Myocyte (in vitro differentiated cells): ENCODE results near the gene CRYBB2. TPM values are rescaled to one million over a fixed set of nuclear protein-coding genes. Genes with fewer than 3 reads are reported as not detected.
A peak's percentile ranks its signal among the peaks of the same experiment; 100 is the strongest.
"Not testable (repeated sequence)": the region's sequence is repeated elsewhere in the genome, so short reads cannot be mapped to it uniquely, and the experiment has no call there.

Experiments
- DNase-seq: peaks from one replicate; pipeline ENCODE4 v3.0.0-alpha.2; 2012; ENCODE audit warnings: low read depth
- total RNA-seq: library from RNA; depleted of rRNA; stranded (reverse); fragments of >200 nt; gene quantifications from 2 replicates; pipeline ENCODE4 v1.2.3, GENCODE V29; 2014

The CRYBB2 gene
- total RNA-seq, 1 donor from 2014 or later, result not detected

DNA sequence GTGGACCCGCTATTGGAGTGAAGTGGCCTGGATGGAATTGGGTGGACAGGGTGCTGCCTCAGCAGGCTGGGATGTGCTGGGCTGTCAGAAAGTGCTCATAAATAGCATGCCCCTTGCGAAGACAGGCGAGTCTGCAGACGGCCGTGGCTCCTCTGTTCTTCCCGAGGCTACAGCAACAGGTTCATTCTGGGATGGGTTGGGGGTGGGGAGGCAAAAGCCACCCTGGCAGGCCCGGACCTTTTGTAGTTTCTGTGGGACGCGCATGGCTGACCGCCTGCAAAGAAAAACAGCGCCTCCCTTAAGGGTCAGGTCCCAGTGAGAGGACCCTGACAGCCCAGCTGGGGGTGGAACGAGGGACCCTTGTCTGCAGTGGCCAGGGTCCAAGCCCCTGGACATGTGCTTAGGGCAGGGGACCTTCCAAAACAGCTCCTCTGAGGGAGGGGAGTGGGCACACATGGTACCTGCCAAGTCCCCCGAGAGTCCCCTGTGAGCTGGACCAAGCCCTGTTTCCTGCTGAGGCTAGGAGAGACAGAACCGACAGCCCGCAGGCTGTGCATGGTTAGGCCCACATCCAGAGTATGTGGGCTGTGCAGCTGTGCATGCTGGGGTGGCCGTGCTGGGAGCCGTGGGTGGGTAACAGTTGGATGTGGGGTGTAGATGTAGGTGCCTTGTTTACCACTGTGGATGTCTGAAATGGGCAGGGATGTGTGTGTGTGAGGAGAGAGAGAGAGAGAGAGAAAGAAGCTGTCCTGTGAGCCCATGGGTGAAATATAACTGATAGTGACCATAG lies 19.5 kb upstream of the CRYBB2 start, which contains the start of gene CRYBB3:
Gene CRYBB3, plus strand, starts transcription at position 128 of the 790 bp plus-strand sequence. CDS start 1,539 bp downstream, outside the sequence.
- peak; percentile 41 for DNase-seq

DNA sequence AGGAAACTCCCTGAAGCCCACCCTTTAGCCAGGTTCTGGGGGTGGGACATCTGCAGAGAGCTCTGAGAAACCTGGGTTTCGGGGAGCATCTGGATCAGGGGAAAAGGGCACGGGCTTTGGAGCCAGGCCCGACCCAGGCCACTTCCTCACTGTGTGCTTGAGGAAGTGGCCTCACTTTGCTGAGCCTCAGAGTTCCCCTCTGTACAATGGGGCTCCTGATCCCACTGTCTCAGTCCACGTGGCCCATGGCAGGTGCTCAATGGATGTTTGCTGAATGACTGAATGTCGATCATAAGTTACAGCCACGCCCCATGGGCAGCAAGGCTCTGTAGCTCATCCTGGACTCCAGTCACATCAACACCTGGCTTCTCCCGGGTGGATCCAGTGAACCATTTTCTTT lies 18.5 kb upstream of the CRYBB2 start:
- no peak for DNase-seq

DNA sequence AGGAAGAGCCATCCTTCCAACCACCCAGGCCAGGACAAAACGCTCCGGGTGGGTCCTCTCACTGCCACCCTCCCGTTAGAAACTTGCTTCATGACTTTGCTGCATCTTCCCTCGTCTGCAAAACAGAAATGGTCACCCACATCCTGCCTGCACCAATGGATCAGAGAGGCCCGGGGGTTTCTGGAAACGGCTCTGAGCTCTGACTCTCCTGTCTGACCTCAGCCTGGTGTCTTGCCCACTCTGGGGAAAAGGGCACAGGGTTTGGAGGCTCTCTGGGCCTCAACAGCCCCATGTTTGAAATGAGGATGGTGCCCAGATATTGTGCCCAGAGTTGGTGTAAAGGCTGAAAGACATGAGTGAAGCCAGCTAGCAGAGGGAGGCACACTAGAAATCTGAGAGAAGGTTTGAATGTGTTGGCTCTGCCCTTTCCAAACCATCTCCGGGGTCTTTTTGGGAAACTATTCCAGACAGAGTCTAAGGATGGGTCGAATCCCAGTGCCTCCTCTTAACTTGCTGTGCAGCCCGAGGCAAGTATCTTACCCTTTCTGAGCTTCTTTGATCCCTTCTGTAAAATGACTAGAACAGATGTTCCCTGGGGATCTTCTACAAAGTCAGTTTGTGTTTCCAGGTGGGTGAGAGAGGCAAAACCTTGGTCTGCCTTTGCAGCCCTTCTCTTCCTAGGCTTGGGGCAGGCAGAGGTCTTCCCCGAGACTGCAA lies 17.7 kb upstream of the CRYBB2 start:
- DNase-seq, result no peak

DNA sequence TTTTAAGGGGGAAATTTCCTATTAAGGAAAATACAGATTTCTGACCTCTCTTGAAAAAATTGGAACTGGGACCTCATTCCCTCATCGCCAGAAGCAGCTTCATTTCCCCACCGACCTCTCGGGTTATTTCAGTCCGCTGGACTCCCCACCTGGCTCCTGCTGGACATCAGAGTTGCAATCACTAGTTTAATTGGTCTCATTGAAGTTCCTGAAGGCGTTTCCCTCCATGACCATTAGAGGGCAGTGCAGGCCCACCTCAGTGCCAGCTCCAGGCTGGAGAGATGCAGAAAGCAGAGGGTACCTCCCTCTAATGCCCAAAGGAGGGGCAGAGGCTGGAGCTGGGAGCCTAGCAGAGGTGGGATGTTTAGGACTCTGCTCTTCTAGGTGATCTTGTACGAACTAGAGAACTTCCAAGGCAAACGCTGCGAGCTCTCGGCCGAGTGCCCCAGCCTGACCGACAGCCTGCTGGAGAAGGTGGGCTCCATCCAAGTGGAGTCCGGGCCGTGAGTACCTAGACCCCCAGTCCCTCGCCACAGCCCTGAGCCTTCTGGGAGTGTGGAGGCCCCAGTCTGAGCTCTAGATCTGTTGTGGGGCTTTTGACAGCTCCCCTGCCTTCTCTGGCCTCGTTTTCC lies 17.0 kb upstream of the CRYBB2 start:
- DNase-seq, result peak; percentile 82

DNA sequence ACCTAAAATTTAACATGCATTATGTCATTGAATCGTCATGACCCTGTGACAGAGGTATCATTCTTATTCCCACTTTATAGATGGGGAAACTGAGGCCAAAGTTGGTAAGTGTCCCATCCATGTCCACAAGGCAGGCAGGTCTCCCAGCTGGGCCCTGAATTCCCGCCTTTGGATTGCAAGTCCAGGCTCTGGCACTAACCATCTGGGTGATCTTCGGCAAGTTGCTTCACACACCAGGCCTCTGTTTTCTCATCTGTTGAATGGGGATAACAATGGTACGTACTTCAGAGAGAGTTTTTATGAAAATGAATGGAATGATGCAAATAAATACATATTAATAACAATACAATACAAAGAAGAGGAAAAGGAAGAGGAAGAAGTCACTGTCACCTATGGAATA lies 16.4 kb upstream of the CRYBB2 start:
- DNase-seq, result no peak

DNA sequence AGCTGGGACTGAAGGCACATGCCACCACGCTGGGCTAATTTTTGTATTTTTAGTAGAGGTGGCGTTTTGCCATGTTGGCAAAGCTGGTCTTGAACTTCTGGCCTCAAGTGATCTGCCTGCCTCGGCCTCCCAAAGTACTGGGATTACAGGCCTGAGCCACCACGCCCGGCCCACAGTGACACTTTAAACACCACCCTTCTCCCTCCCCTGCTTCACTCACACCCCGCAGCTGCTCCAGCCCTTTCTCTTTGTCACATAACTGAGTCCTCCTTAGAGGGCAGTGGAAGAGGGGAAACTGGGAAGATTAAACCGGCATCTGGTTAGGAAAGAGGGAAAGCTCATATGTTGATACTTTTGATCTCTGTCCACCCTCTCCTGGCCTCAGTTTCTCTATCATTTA lies 14.9 kb upstream of the CRYBB2 start:
- peak; percentile 59 for DNase-seq

DNA sequence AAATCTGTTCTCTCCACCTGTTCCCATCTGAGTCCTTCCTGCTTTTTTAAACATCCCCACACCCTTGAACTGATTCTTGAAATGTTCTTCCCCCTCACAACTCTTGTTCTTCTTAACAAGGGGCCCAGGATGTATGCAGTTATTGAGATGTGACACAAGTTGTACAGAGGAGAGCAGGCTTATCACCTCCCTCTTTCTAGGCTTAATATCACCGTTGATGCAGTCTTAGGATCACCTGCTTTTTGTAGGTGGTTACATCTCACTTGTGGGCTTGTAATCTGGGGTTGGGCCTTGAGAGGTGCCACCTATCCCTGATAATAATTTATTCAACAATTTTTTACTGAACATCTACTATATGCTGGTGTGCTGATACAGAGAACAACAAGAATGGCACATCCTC lies 13.6 kb upstream of the CRYBB2 start:
- no peak for DNase-seq

DNA sequence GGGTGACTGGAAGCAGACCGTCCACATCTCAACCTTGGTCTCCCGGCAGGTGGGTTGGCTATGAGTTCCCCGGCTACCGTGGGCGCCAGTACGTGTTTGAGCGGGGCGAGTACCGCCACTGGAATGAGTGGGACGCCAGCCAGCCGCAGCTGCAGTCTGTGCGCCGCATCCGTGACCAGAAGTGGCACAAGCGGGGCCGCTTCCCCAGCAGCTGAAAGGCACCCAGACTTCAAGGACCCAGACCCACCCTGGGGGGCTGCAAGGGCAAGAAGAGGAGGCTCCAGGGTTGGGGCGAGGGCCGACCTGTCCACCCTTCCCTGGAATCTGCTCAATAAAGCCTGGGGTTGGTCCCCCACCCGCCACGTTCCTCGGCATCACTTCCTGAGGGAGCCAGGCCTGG lies 12.4 kb upstream of the CRYBB2 start:
- DNase-seq, result no peak

DNA sequence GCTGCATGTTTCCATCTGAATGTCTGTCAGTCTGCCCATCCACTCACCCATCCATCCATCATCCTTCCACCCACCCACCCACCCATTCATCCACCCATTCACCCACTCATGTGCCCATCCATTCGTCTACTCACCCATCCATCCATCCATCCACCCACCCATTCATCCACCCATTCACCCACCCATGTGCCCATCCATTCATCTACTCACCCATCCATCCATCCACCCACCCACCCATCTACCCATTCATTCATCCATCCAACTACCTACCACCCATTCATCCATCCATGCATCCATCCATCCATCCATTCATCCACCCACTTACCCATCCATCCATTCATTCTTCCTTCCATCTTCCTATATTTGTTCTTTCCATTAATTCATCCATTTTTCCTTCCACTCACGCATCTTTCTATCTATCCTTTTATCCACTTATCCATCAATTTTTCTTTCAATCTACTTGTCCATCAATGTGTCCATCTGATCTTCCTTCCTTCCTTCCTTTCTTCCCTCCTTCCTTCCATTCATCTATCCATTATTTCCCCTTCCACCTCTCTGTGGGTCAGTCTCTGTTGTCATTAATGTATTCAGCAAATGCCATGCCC lies 11.8 kb upstream of the CRYBB2 start:
- no peak for DNase-seq

DNA sequence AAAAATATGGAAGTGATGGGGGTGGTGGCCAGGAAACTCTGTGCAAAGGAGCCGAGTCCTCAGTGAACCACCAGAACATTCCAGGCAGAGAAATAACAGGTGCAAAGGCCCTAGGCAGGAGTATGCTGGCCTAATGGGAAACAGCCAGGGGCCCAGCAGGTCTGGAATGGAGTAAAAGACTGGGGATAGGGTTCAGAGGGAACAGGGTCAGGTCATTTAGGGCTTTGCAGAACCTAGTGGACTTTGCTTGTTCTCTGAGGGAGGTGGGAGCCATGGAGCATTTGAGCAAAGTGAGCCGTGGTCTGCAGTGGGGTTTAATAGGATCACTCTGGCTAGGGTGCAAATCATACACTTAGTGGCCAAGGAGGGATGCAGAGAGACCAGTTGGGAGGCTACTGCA lies 11.1 kb upstream of the CRYBB2 start:
- DNase-seq, result peak; percentile 41

DNA sequence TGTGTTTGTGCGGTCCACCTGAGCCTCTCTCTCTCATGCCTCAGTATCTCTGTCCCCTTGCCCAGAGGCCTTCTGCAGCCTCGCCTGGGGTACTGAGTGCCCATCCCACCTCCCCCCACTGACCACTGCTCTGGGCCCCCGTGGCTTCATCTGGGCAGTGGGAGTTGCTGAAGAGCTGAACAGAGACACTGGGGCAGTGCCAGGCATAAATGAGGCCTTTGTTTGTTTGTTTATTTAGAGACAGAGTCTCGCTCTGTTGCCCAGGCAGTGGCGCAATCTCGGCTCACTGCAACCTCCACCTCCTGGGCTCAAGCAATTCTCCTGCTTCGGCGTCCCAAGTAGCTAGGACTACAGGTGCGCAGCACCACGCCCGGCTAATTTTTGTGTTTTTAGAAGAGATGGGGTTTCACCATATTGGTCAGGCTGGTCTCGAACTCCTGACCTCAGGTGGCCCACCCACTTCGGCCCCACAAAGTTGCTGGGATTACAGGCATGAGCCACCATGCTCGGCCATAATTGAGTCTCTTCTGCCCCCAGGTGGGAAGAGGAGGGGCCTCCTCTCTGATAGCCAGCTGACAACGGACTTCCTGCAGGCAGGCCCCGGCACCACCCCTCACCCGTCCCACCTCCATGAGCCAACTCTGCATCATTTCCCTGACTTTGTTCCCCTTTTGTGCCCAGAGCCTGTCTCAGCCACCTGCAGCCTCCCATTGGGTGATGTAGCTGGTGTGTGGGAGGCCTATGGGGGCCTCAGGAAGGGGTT lies 10.5 kb upstream of the CRYBB2 start:
- no peak for DNase-seq

DNA sequence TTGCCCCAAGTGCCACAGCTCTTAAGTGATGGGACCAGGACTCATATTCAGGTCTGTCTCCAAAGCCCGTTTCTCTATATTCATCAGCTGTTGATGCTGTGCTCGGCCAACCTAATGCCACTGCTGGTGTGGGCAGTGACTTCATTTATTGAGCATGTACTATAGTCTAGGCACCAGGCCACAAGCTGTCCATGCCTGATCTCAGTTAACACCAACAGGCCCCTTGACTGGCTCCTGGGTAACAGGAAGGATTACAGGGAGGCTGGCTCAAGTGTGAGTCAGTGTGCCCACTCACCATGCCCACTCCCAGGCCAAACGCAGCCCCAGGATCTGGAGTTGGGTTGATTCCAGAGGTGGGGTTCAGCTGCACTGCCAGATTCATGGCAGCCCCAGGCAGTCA lies 8.6 kb upstream of the CRYBB2 start:
- peak; percentile 96 for DNase-seq

DNA sequence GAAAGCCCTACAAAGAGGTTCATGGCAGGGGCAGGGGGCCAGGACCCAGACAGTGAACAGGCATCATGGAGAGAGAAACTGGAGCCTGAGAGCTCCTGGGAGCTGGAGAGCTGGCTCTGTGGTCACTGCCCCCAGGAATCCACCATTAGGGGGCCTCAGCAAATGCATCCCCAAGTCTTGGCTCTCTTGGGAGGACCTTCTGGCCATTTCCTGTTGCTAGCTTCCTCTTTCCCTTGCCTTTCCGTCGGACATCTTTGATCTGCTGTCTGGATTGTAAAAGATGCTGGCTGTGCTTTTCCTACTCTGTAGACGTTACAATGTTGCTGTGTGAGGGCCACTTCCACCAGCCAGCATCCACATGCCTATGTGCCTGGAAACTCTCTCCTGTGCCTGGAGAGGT lies 7.1 kb upstream of the CRYBB2 start:
- no peak for DNase-seq

DNA sequence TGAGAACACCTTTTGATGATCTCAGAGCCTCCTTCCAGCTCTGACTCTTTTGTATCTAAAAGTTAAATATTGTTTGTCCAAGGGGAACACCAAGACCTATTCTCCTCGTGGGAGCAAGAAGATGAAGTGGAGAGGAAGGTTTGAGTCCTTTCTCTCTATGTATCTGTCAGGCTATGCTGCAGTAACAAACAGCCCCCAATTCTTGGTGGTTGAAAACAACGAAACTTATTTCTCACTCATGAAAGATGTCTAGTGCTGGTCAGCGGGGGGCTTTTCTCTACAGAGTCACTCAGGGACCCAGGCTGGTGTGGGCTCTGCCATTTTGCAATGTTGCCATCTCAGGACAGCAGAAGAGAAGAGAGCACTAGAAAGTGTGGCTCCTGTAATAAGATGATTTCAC lies 6.2 kb upstream of the CRYBB2 start:
- DNase-seq, result no peak

DNA sequence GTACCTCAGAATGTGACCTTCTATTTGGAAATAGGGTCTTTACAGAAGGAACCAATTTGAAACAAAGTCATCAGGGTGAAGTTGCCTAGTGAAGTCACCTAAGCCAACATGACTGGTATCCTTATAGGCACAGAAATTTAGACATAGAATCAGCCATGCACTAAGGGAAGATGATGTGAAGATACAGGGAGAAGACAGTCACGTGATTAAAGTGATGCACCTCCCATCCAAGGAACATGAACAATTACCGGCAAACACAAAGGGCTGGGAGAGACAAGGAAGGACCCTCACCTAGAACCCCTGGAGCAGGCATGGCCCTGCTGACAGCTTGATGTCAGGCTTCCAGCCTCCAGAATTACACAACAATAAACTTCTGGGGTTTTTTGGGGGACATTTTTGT lies 3.2 kb upstream of the CRYBB2 start:
- DNase-seq, result no peak

DNA sequence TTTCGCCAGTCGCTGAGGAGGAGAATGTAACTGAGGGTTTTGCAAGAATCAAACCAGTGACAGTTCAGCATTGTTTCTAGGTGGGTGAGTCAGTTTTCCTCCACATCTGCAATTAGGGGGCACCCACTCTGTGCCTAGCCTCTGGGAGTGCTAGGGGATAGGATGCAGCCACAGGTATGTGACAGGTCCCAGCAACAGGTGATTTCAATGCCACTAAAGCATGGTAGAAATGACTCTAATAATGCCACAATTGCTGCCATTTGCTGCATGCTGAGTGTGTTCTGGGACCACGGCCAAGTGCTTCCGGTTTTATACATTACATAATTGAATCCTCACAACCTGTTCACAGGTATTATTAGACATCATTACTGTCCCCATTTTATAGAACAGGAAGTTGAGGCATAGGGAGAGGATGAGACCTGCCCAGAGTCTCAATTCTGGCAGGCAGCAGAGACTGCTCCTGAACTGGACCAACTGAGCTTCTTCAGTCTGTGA lies 556 bp downstream of the CRYBB2 start:
- DNase-seq, result no peak

DNA sequence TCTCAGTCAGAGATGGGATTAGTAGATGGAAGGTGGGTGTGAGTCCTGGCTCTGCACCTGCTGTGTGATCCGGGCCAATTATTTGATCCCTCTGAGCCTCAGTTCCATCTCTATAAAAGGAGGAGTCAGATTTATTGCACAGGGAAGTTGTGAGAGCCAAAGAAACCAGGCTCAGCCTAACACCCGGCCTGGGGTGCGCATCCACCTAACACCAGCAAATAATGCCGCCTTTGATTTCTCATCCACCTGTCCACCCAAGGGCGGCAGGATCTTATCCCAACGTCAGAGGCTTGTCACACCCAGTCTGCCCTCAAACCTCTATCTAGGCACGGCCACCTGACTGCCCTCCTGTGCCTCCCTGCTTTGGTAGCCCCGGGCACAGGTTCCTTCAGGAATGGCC lies 2.4 kb downstream of the CRYBB2 start:
- DNase-seq, result no peak

DNA sequence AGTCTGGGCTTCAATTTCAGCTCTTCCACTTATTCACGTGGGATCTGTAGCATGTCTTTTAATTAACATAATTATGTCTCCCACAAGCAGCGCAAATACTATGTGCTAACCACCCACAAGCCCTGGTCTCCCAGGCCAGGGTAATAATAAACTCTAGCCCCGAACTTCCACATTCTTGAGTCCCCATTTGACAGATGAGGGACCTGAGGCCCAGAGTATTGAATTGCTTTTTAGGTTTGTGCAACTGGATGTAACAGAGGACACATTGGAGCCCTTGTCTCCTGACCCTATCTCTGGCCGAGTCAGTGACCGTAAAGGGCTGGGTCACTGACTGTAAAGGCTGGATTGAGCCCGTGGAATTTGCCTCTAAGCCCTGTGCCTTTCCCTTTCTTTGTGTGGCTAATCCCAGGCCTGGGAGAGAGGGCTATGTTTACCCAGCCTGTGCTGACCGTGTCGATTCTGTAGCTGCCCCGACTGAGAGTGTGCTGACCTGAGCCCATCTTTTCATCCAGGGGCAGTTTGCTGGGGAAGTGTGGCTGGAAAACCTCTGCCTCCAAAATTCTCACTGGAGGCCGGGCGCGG lies 3.9 kb downstream of the CRYBB2 start:
- no peak for DNase-seq

DNA sequence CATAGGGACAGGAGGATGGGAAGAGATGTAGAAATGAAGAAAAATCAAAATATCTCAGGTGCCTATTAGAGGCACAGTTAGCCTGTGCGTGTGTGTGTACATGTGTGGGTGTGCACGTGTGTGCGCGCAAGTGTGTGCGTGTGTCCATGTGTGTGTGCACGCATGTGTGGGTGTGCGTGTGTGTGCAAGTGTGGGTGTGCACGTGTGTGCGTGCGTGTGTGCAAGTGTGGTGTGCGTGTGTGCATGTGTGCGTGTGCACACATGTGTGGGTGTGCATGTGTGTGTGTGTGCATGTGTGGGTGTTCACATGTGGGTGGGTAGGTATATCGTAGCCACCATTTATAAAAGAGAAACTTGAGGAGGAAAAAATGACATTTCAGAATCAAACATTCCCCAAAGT lies 9.4 kb downstream of the CRYBB2 start:
- no peak for DNase-seq

DNA sequence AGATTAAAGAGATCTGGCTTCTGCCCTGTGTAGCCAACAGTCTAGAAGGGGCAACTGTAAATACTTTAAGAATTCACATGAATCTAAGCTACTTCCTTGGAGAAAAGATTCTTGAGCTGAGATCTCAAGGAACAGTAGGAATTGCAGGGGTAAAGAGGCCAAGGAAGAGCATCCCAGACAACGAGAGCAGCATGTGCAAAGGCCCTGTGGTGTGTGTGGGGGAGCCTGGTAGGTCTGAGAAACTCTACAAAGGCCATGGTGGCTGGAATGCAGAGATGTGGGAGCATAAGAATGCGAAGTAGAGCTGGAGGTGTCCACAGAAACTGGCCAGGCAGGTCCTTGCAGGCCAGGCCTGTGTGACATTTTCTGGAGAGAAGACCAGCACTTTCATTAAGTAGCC lies 11.3 kb downstream of the CRYBB2 start:
- not testable (repeated sequence) for DNase-seq

DNA sequence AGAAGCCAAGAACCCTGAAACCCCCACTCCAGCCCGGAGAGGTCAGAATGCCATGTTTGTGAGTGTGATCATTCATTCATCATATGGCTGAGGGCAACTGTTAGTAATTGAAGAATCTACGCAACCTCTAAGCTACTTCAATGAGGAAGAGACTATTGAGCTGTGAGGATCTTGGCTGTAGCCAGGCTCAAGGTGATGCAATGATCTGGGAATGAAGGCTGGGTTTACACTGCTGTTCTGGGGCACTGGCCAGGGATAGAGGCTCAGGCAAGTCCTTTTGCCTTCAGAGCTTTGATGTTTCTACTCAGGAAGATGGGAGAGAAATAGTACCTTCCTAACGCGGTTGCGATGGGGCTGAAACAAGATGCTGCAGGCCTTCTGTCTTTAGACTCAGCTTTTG lies 12.9 kb downstream of the CRYBB2 start:
- no peak for DNase-seq
